K562 (cell line): ENCODE results near the gene G6PD. TPM values are rescaled to one million over a fixed set of nuclear protein-coding genes. Genes with fewer than 3 reads are reported as not detected.

Source experiments
- BHLHE40 ChIP-seq: IDR thresholded peaks from 2 replicates; pipeline ENCODE4 v1.6.1; 2011; ENCODE audit warnings: low read length, improper control_type of control experiment
- ETV1 ChIP-seq: fragments of 450-650 bp; conservative IDR thresholded peaks from 2 replicates; pipeline ENCODE4 v1.6.1; 2016; ENCODE audit warnings: missing genetic modification characterization, control low read depth, low read depth, missing compliant biosample characterization
- HMG20B ChIP-seq: fragments of 250-450 bp; sonication (Bioruptor Pico); IDR thresholded peaks from 2 replicates; pipeline ENCODE4 v1.5.0; 2021; ENCODE audit warnings: mild to moderate bottlenecking
- HNRNPK ChIP-seq: fragments of 200-400 bp; formaldehyde crosslinking; IDR thresholded peaks from one replicate; pipeline ENCODE4 v1.6.1; 2018; ENCODE audit warnings: mild to moderate bottlenecking, low read depth, low read length; ENCODE audit not compliant: poor library complexity, severe bottlenecking
- MAFK ChIP-seq: IDR thresholded peaks from 2 replicates; pipeline ENCODE4 v1.6.1; 2011; ENCODE audit warnings: low read length, improper control_type of control experiment
- NCOA6 ChIP-seq: fragments of 450-650 bp; IDR thresholded peaks from 2 replicates; pipeline ENCODE4 v1.6.1; 2017; ENCODE audit warnings: mild to moderate bottlenecking
- SMARCB1 ChIP-seq: IDR thresholded peaks from 2 replicates; pipeline ENCODE4 v1.6.1; 2011; ENCODE audit warnings: improper control_type of control experiment, low read depth; ENCODE audit not compliant: insufficient read length
- SMC3 ChIP-seq: conservative IDR thresholded peaks from 2 replicates; pipeline ENCODE4 v1.6.1; 2011; ENCODE audit warnings: low read depth, low read length, improper control_type of control experiment; ENCODE audit not compliant: insufficient read depth
- SOX6 ChIP-seq: fragments of 450-650 bp; IDR thresholded peaks from 2 replicates; pipeline ENCODE4 v1.6.1; 2014; ENCODE audit warnings: mild to moderate bottlenecking
- TAL1 ChIP-seq: fragments of 450-650 bp; IDR thresholded peaks from 2 replicates; pipeline ENCODE4 v1.6.1; 2016; ENCODE audit warnings: mild to moderate bottlenecking
- TCF7 ChIP-seq: sonication (generic); IDR thresholded peaks from 2 replicates; pipeline ENCODE4 v1.6.1; 2016; ENCODE audit warnings: antibody characterized with exemption, borderline replicate concordance
- THRAP3 ChIP-seq: fragments of 450-650 bp; IDR thresholded peaks from 2 replicates; pipeline ENCODE4 v1.6.1; 2016; ENCODE audit warnings: mild to moderate bottlenecking, inconsistent platforms, borderline replicate concordance
- XRCC4 ChIP-seq: IDR thresholded peaks from one replicate; pipeline ENCODE4 v1.6.1; 2011; ENCODE audit not compliant: insufficient read depth, insufficient read length; ENCODE audit errors: extremely low read depth
- ZNF12 ChIP-seq: sonication (generic); formaldehyde crosslinking; IDR thresholded peaks from 2 replicates; pipeline ENCODE4 v1.4.0; 2020; ENCODE audit warnings: mild to moderate bottlenecking, missing genetic modification reagents
- ZNF408 ChIP-seq: fragments of 250-450 bp; sonication (Bioruptor Pico); IDR thresholded peaks from 2 replicates; pipeline ENCODE4 v1.4.0; 2020; ENCODE audit warnings: low read depth, mild to moderate bottlenecking, moderate library complexity
- ZNF561 ChIP-seq: fragments of 450-650 bp; formaldehyde crosslinking; conservative IDR thresholded peaks from 2 replicates; pipeline ENCODE4 v1.4.0; 2020; ENCODE audit warnings: mild to moderate bottlenecking, moderate library complexity
- polyA plus RNA-seq, 8 experiments: library from polyadenylated mRNA; depleted of rRNA in 4 of 8; stranded (reverse) in 5 of 8; unstranded in 3 of 8; fragments of >200 nt; fragmentation: Nextera tagmentation in 2 of 8; fragmentation: Illumina TruSeq in 1 of 8; extraction: Ambion mirVana in 2 of 8; extraction: Trizol in 1 of 8; gene quantifications; 2 replicates each; pipeline versions ENCODE4 v1.2.1 to v1.2.3, GENCODE V29; 2011 to 2014; ENCODE audit warnings: inconsistent platforms in 1 of 8, missing spikeins in 1 of 8
- total RNA-seq, 7 experiments: library from RNA; depleted of rRNA in 6 of 7; stranded (reverse); fragments of >200 nt in 6 of 7; fragmentation: Illumina TruSeq in 2 of 7; extraction: Trizol in 2 of 7; gene quantifications; 2 replicates each; pipeline versions ENCODE4 v1.2.1 to v1.2.3, GENCODE V29; 2011 to 2021; ENCODE audit warnings: low replicate concordance in 1 of 7
- TF ChIP-seq, protein P1 (sequence below): fragments of 450-650 bp; IDR thresholded peaks from 2 replicates; pipeline ENCODE4 v1.6.1; 2016; ENCODE audit warnings: borderline replicate concordance
- TF ChIP-seq, protein P2 (sequence below): sonication (generic); formaldehyde crosslinking; IDR thresholded peaks from 2 replicates; pipeline ENCODE4 v1.8.1; 2023; ENCODE audit warnings: missing genetic modification reagents, mild to moderate bottlenecking, borderline replicate concordance
- TF ChIP-seq, protein P3 (sequence below): fragments of 250-450 bp; sonication (Bioruptor Pico); IDR thresholded peaks from 2 replicates; pipeline ENCODE4 v1.5.0; 2020; ENCODE audit warnings: mild to moderate bottlenecking
- TF ChIP-seq, protein P4 (sequence below): sonication (generic); formaldehyde crosslinking; IDR thresholded peaks from 2 replicates; pipeline ENCODE4 v1.9.0; 2022; ENCODE audit warnings: mild to moderate bottlenecking, missing genetic modification reagents

The G6PD gene
- total and polyA plus RNA-seq, 9 of the 15 experiments (the other 6 are each of a cell fraction or from before 2014, with no cell fraction given) = 2.9 to 222 (median 66.4) TPM

DNA sequence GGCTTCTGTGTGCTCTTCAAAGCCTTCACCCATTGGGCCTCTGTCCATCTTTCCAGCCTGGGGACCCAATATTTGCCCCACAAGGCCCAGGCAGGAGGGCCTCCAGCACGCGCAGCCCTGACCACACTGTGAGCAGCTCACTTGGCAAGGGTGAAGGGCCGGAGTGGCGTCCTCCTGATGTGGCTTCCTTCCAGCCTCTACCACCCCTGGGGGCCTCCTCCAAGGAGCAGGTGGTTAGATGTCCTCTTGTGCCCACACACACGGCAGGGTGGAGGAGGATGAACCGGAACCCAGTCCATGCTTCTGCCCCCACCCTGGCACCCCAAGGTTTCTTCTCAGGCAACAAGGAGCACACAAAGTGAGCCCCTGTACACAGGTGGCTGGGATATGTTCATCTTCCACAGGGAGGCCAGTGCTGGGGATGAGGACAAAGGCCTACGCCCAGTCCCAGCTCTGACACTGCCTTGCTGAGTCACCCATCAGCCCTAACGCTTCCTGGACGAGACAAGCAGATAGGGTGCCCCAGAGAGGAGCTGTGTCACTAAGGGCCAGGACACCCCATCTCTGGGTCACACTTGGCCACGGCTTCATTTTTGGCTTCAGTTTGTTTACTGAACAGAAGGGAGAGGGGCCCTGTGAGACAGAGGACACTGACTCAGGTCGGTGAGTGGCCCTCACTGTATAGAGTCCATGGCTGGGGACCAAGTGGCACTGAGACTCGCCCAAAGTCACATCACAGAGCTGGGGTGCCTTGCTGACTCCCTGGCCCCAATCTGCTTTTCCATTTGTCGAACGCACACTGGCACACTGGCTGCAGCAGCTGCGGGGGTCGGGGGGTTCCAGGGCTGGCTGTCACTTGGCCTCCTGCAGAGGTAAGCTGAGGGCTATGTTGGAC, 62.1 kb downstream of the G6PD start (continued):
- TF ChIP-seq, protein P1, sequence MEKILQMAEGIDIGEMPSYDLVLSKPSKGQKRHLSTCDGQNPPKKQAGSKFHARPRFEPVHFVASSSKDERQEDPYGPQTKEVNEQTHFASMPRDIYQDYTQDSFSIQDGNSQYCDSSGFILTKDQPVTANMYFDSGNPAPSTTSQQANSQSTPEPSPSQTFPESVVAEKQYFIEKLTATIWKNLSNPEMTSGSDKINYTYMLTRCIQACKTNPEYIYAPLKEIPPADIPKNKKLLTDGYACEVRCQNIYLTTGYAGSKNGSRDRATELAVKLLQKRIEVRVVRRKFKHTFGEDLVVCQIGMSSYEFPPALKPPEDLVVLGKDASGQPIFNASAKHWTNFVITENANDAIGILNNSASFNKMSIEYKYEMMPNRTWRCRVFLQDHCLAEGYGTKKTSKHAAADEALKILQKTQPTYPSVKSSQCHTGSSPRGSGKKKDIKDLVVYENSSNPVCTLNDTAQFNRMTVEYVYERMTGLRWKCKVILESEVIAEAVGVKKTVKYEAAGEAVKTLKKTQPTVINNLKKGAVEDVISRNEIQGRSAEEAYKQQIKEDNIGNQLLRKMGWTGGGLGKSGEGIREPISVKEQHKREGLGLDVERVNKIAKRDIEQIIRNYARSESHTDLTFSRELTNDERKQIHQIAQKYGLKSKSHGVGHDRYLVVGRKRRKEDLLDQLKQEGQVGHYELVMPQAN = no peak
- TF ChIP-seq THRAP3 (no peak; the same call in 1 of the 2 replicates), ETV1 (tag) (no peak), SOX6 (no peak), ZNF408 (CRISPR knock-in tag) (no peak), NCOA6 (no peak), ZNF561 (CRISPR knock-in tag) (no peak), HNRNPK (no peak), ZNF12 (CRISPR knock-in tag) (no peak), HMG20B (CRISPR knock-in tag) (no peak), BHLHE40 (no peak), TAL1 (no peak), SMARCB1 (no peak), XRCC4 (no peak), SMC3 (no peak), MAFK (peak; percentile 87), TCF7 (no peak)
- TF ChIP-seq, protein P2, sequence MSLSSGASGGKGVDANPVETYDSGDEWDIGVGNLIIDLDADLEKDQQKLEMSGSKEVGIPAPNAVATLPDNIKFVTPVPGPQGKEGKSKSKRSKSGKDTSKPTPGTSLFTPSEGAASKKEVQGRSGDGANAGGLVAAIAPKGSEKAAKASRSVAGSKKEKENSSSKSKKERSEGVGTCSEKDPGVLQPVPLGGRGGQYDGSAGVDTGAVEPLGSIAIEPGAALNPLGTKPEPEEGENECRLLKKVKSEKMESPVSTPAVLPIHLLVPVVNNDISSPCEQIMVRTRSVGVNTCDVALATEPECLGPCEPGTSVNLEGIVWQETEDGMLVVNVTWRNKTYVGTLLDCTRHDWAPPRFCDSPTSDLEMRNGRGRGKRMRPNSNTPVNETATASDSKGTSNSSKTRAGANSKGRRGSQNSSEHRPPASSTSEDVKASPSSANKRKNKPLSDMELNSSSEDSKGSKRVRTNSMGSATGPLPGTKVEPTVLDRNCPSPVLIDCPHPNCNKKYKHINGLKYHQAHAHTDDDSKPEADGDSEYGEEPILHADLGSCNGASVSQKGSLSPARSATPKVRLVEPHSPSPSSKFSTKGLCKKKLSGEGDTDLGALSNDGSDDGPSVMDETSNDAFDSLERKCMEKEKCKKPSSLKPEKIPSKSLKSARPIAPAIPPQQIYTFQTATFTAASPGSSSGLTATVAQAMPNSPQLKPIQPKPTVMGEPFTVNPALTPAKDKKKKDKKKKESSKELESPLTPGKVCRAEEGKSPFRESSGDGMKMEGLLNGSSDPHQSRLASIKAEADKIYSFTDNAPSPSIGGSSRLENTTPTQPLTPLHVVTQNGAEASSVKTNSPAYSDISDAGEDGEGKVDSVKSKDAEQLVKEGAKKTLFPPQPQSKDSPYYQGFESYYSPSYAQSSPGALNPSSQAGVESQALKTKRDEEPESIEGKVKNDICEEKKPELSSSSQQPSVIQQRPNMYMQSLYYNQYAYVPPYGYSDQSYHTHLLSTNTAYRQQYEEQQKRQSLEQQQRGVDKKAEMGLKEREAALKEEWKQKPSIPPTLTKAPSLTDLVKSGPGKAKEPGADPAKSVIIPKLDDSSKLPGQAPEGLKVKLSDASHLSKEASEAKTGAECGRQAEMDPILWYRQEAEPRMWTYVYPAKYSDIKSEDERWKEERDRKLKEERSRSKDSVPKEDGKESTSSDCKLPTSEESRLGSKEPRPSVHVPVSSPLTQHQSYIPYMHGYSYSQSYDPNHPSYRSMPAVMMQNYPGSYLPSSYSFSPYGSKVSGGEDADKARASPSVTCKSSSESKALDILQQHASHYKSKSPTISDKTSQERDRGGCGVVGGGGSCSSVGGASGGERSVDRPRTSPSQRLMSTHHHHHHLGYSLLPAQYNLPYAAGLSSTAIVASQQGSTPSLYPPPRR (CRISPR knock-in tag) = no peak
- TF ChIP-seq, protein P3, sequence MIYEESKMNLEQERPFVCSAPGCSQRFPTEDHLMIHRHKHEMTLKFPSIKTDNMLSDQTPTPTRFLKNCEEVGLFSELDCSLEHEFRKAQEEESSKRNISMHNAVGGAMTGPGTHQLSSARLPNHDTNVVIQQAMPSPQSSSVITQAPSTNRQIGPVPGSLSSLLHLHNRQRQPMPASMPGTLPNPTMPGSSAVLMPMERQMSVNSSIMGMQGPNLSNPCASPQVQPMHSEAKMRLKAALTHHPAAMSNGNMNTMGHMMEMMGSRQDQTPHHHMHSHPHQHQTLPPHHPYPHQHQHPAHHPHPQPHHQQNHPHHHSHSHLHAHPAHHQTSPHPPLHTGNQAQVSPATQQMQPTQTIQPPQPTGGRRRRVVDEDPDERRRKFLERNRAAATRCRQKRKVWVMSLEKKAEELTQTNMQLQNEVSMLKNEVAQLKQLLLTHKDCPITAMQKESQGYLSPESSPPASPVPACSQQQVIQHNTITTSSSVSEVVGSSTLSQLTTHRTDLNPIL = no peak
- TF ChIP-seq, protein P4, sequence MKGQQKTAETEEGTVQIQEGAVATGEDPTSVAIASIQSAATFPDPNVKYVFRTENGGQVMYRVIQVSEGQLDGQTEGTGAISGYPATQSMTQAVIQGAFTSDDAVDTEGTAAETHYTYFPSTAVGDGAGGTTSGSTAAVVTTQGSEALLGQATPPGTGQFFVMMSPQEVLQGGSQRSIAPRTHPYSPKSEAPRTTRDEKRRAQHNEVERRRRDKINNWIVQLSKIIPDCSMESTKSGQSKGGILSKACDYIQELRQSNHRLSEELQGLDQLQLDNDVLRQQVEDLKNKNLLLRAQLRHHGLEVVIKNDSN (CRISPR knock-in tag) = no peak
